NCI-H1436 (cell line): Measurements from ENCODE around the gene ZNF248.
A peak's percentile ranks its signal among the peaks of the same experiment; 100 is the strongest.

Experiments
- DNase-seq: peaks from one replicate; lab custom pipeline; 2025; lab: John Stamatoyannopoulos, UW

Gene ZNF248

DNA sequence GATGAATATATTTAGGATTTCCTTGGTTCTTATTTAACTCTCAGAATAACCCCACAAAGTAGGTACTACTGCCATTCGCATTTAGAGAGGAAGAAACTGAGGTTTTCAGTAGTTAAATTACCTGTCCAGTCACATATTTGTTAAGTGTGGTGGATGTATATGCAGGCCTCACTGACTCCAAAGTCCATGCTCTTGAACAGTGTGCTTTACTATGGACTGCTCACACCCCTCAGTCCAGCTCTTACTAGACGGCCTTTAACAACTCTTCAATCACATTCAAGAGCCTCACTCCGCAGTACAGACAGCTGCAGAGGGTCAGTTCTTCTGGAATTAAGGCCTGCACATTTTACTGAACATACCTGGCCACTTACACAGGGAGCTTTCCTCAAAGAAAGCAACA is 36.2 kb downstream of the ZNF248 start:
- DNase-seq = no peak

DNA sequence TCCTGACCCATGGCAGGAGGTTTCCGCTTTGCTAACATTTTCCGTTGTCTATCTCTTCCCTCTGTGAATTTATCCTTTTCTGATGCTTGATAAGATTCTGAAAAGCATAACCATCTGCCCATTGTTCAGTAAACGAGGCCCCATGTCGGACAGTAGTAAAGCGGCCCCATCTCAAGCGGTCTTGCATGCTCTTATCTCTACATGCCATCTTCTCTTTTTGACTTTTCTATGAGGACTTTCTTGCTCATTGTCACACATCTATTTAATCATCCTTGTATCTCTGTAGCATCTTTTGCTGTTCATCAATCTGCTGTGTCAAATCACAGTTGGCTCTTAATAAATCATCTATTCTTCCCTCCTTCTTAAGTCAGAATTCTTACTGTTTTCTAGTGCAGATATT is 37.6 kb downstream of the ZNF248 start:
- no peak for DNase-seq

DNA sequence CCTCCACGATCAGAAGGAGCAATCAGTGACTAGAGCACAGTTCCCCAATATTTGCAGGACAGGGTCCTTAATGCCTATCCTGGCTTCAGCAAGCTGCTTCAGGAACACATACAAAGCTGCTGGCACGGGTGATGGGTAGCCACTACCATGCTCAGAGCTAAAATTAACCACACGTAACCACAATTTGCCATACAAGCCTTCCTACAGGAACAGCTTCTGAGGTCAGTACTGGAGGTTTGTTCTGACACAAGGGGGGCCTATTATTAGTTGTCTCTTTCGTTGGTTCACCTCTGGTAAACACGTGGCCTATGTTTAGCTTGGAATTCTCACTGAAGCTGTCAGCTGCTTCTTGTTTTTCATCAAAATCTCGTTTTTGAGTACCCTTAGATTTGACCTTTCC is 41.1 kb downstream of the ZNF248 start:
- DNase-seq = no peak

DNA sequence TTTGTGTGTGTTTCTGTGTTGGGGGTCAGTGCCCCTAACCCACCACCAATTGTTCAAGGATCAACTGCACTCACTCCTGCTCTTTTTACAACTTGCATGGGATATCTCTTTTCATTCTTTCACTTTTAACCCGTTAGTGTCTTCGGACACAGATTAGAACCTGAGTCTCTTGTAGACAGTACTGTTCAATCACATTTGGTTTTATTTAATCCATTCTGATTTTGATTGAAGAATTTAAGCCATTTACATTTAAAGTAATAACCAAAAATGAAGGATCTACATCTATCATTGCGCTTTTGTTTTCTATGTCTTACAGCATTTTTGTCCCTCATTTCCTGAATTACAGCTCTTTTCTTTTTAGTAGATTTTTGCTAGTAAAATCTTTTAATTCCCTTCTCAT is 43.6 kb downstream of the ZNF248 start:
- no peak for DNase-seq

DNA sequence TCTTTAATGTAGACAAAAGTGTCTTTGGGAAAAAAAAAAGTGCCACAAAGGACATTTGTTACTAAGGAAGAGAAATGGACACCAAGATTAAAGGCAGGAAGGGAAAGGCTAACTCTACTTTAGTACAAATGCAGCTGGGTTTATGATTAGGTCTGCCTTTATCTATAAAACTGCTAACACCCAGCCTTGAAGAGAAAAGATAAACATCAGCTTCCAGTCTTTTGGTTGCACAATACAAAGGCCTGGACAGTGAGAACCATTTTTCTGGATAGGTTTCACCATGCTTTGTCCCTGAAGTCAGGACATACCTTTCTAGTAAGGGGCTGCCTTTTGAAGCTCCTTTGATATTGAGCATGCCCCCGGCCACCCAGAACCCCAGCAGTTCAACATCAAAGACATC is 45.1 kb downstream of the ZNF248 start:
- DNase-seq = no peak

DNA sequence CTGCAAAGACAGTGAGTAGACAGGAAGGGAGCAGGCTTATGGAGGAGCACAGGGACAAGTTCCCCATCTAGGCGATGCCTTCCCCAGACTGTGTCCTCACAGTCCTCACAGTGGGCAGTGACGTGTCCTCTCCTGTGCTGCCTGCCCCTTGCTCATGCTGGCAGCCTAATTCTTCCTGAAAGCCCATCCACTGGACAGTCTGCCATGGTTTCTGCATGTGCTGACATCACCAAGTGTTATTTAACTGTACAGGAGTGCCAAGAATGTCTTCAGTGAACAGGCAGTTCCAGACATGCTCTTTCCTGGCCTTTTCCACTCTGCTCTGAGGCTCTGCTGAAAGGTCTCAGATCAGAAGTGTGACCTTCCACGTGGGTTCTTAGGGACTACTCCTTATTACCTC is 54.1 kb downstream of the ZNF248 start:
- DNase-seq = no peak

DNA sequence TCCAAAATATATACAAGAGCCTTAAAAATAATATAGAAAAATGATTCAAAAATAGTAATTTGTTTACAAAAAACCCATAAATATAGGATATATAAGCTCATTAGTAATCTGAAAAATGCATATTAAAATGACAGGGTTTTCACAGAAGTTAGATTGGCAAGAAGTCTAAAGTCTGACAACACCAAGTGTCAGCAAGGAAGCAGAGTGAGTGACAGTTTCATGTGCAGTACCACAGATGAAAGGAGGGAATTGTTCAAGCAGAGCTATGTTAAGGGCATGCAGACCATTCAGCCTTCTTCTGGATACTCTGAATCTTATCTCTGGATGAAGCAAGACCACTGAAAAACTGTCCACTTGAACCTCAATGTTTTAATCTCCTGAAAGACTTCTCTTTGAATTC is 55.9 kb downstream of the ZNF248 start:
- DNase-seq = no peak

DNA sequence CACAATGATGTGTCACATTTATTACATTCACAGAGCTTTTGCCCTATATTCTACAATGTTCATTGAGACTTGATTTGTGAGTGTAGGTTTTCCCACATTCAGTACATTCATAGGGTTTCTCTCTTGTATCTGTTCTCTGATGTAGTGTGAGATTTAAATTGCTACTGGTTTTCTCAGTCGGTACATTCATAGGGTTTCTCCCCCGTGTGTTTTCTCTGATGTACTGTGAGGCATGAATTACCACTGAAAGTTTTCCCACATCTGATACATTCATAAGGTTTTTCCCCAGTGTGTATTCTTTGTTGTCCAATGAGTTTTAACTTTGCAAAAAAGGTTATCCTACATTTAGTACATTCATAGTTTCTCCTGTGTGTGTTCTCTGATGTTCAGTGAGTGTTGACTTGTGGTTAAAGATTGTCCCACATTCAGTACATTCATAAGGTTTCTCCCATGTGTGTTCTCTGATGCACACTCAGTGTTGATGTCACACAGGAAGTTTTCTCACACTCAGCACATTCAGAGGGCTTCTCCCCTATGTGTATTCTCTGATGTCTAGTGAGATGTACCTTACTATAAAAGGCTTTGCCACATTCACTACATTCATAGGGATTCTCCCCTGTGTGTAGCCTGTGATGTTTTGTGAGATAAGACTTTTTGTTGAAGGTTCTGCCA is 63.0 kb downstream of the ZNF248 start:
- no peak for DNase-seq

DNA sequence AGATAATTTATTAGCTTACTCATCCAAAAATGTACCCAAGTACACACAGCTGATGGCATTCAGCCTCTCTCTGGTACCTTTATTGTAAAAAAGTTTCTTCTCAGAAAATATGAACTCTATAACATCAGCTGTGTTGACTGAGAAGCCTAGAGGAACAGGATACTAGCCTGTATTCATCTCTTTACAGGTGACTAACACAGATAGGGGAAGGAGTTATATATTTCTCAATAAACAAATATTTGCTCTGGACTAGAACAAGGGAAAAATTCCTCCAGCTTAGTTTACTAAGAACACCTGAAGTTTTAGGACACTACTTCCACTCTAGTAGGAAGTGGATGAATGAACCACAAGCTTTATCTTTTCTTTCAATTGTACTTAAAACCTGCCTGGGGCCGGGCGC is 67.8 kb downstream of the ZNF248 start:
- no peak for DNase-seq

DNA sequence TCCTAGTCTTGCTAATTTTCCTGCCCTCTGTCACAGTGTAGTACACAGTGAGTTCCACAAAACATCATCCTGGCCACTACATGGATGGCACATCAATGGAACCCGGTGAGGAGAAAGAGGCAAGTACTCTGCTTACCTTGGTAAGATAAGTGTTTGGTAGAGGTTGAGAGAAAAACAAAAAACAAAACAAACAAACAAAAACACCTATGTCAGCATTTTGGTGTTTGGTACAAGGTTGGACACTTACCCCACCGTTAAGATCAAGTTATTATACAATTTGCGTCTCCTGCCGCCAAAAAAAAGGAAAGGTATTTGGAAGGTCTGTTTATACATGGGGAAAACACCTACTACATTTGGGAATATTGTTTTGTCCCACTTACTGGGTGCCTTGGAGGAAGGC is 72.7 kb downstream of the ZNF248 start:
- no peak for DNase-seq

DNA sequence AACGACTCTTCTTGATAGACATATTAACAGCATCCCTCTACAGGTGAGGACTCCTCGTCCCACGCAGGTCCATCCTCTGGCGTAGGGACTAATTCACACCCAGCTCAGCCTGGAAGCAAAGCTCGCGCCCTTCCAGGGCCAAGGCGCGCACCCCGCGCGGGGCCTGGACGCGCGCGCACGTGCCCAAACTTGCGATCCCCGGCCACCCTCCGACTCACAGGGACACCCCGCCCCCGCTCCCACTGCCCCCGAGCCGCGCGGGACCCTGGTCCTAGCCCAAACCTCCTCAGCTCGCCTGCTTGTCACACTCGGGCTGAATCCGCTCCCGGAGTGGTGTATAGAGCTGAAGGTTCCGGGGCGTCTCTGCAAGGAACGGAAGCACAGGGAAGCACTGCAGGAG is 76.9 kb downstream of the ZNF248 start:
- no peak for DNase-seq

DNA sequence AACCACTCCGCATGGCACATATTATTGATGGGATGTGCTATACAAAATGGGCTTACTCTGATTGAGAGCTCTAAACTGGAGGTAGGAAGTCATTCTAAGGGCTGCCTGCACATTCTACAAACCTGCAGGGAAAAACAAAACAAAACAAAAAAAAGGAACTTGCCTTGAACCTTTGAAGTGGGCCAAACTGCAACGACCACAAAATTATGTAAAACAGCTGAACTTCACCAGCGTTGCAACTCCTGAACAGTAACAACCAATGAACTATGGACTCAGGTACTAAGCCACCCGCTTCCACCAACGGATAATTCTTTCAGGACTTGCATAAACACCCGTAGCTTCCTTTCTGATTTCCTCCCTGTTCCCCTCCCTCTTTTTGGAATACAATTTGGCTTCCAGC is 80.4 kb downstream of the ZNF248 start:
- DNase-seq = no peak

DNA sequence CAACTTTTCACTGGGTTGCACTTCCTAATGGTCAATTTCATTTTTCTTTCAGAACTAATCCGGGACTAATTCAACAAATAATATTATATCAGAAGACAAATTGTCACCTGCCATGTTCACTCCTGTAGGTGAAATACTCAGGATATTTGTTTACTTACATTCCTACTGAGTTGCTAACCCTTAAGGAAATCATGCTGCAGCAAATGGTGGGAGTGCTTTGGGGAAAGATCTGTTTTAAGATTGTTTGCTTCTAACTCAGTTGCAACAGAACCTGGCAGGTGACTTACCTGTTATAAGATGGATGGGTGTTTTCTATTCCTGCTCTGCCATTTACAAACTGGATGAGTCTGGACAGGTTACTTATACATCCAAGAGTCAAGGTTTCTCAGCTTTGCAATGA is 81.8 kb downstream of the ZNF248 start:
- no peak for DNase-seq

DNA sequence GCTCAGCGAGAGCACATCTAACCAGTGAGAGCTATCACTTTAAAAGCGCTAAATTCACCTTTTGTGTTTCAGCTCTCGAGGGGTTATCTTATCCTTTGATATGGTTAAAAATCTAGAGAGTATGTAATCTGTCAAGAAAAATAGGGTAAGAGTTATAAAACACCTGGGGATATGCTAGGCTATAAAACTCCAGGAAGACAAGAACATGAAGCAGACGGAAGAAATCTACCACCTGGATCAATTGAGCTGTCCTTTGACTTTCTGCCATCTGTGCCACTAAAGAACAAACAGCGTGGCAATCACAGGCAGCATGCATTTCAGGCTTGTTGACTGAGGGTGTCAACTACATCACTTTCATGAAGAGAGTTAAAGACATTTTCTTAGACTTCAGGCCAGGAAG is 83.1 kb downstream of the ZNF248 start:
- DNase-seq = no peak

DNA sequence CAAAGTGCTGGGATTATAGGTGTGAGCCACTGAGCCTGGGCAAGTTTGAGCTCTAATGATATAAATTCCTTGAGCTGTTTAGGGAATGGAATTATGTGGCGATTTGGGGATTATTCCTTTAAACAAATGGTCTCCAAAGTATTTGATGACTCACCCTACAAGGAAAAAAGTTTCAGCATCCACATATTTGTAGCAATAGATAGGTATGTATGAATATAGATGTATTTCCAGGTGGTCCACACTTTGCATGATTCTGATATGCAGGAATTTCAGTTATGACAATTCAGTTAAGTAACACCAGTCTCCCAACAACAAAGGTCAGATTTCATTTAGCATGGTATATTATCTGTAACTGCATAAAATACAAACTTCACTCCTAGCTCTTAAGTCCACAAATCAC is 92.2 kb downstream of the ZNF248 start:
- no peak for DNase-seq

DNA sequence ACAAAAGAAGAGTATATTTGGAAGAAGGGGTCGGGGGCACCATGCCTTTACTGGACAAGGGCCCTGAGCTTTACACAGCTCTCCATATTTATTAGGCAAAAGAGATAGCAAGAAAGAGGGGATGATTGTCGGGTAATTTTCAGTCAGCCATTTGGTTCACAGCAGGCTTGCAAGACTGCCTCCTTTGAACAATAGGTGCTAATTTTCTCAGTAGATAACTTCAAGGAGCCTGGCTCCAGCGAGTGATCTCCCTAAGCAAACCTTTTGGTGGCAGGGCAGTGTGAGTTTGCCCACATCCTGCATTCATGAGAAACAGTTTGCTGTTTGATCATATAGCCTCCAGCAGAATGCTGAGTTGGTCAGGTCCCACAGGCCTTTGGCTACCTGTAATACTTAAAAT is 94.3 kb downstream of the ZNF248 start:
- DNase-seq = no peak

DNA sequence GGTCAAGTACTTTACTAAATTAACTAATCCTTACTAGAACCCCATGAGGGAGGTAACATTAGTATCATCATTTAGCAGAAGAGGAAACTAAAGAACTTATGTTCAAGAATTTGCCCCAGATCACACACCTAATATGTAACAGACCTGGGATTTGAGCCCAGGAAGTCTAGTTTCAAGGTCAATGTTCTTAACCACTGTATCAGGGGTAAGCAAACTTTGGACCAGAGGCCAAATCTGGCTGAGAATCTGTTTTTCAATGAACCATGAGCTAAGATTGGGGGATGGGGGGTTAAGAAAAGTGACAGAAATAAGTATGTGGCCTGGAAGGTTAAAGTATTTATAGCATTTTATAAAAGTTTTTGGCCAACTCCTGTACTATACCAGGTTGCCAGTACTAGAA is 95.1 kb downstream of the ZNF248 start:
- DNase-seq = no peak

DNA sequence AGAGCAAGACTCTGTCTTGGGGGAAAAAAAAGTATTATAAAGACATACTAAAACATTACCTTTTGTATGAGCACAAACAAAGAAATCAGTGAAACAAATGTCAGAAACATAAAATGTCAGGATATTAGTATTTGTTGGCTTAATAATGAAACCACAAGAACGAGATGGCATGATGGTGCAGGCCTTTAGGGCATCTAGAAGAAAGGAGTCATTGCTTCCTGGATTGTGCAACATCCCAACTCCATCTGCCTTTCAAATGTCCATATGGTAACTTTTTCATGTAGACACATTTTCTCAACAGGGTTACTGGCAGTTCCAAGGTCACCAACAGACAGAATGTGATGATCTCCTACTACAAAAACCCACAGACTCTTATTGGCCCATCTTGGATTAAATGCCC is 96.6 kb downstream of the ZNF248 start:
- no peak for DNase-seq

DNA sequence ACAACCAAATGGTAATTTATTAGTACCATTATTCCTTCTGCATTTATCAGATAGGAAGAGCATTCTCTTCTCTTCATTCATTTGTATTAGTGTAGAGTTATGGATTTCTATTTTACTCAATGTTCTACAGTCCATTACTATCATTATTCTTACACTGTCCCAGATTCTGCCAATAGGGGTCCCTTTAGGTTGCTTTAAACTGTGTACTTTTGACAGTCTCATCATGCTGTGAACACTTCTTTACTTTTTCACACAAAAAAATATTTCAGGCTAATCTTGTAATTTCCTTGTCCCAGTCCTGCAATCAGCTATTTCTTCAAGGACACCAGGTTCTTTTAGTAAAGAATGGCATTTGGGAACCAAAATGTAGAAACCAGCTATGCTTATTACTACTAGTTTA is 99.3 kb downstream of the ZNF248 start:
- no peak for DNase-seq

DNA sequence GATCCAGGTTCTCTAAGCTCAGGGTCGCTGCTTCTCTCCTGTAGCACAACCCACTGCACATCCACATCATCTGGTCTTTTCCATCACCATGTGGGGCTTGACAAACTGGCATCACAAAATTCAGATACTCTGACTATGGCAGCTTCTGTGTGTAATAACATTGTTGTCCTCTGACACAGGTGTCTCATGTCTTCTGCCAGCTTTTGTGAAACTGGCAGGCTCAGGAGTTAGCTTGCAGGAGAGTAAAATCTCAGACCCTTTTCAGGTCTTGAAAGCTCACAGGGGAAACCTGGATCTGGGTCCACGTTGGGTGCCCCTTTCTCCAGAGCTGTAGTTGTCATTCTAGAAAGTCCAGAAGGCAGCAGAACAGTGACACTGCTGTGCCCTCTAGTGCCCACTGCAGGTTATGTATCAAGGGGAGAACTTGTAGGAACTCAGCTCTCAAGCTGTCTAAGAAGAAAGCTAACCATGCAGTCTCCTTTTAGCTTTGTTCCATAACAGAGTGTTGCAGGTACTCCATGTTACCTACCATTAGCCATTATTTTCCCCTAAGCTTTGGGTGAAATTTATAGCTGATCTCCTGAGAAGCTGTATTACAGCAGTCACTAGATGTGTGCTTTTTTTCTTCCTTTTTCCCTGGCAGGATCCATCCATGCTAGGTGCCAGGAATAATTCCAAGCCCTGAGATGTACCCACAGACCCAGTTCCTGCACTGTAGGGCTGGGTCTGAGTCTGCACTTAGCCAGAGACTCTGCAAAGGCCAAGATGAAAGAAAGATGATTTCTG is 102.7 kb downstream of the ZNF248 start:
- DNase-seq = peak; percentile 1

DNA sequence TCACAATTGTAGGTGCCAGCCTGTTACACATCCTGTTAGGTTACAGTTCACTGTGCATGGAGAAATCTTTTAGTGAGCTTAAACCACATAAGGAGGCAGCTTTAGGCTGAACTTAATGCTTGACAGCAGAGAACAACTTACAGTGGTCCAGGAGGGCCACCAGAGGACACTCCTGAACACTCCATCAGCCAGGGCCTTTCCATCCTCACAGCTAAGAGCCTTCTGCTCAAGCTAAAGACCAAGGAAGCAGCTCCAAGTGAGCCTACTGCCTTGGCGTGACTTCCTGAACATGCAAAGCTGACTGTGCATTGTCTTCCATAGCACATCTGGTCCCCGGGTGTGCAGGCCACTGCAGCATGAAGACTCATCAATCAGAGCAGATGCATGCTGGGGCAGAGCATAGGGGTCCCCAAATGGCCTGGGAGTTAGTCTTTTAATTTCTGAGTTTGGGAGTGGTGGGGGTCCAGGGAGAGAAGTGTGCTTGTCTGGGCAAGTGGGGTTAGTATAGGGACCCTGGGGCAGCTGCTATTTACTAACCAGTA is 105.0 kb downstream of the ZNF248 start:
- DNase-seq = no peak

DNA sequence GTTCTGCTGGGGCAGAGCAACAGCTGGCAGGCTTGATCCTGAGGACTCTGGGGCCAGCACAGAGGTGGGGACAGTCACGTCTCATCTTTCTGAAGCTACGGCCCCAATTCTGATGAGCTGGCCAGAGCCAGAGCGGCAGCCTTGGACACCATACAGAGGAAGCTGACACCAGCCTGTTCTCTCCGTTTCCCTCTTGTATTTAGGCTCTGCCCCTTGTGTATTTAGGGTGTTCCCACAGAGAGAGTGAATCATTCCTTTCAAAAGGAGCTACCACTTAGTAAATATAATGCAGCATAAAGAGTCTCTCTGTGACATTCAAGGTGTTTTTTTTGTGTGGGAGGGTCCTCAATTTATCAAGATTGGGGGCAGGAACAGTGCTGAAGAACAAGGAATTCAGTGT is 109.2 kb downstream of the ZNF248 start:
- DNase-seq = no peak

DNA sequence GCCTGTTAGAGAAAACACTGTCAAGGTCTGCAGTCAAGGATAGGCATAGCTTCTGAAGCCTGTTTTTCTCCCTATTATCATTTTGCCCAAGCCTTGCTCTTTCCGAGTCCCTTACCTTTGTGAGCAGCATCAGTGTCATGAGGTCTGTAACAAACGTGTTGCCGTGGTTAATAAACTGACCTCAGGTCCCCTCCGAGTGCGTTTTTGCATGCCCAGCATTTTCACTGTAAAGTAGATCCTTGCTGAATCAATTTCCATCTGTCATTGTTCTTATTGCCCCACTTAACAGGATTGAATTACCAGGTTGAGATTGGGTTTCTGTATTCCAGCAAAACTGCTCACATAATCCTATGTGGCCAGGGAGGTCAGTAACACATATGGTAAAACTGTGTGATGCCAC is 110.3 kb downstream of the ZNF248 start:
- DNase-seq = no peak

DNA sequence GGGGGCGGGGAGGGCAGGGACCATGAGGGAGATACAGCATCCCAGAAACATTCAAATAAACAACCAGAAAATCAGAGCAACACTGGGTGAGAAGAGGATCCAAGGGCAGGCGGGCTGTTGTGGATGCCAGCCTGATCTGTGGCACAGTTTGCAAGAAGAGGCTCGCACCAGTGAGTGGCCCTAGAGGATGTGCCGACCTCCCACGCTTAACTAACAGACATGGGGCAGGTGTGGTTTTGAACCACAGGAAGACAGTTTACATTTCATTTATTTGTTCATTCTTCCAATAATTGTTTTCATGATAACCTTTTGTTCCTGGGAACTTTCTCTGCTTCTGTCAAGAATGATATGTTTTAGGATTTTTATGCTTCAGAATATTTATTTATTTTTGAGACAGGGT is 115.6 kb downstream of the ZNF248 start:
- DNase-seq = no peak
